Measurements from ENCODE around the gene EBF3. TPM values are rescaled to one million over a fixed set of nuclear protein-coding genes. Genes with fewer than 3 reads are reported as not detected.

The EBF3 gene
- total and polyA plus RNA-seq, 7 donors: 1.2 to 8.9 (median 4.5) TPM; not detected in 1

- TF ChIP-seq CTCF (IDR thresholded peaks at IDR 0.05) (no peak), POLR2A (IDR thresholded peaks at IDR 0.05) (no peak), EP300 (IDR thresholded peaks at IDR 0.05) (no peak), POLR2AphosphoS5 (IDR thresholded peaks at IDR 0.05) (no peak)
- H3K4me1 ChIP-seq: peaks cover 0 to 19% (median 5%) of the 10 kb centered on the region in 4 donors
- H3K9me3 ChIP-seq: no peaks in the 10 kb centered on the region
- intact Hi-C loops (cut with DNase I): no loop called here
- whole genome bisulfite sequencing, 2 donors: 90% methylated on average over 9 of the region's 9 CpGs
- H3K27me3 ChIP-seq: peaks cover 0 to 4% (median 0%) of the 10 kb centered on the region in 3 donors
- no peak overlapping the region for H3K27ac ChIP-seq
- DNase-seq: no peak
- no peak overlapping the region for H3K4me3 ChIP-seq
- no peaks in the 10 kb centered on the region for H3K36me3 ChIP-seq
Observed at GRCh38 chr10:130009228-130009627, 45.2 kb upstream of the EBF3 start.

DNA sequence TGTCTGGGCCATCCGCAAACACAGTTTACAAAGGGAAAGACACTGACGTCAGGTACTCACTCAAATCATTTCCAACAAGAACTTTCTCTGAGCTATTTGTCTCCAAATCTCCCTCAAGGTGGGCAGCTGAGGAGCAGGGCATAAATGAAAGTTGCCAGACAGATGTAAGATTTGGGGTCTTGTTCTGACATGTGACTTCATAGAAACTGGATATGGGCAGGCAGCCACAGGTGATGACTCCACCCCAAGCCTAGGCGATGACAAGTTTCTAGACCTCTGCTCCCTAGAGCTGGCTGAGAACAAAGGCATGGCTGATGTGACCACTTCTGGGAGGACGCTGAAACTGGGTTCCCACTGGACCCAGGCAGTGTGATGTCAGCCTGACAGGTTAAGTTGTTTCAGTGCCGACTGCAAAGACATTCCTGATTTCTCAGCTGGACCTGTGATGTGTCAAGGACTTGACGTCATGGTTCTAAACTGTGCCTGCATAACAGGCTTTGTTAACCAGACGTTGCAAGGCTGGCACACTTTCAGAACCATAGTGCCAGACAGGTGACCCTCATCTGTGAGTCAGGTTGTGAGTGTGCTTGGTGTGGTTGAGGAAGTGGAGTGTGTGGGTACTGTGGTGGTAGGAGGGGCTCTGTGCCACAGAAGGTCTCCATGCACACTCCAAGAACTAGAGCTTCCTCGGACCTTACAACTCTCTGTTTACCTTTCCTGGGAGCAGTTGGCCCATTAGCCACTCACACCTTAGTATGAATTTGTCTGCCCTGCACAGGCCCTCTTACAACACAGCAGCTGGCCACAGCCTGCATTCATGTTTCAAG, 39.9 kb upstream of the EBF3 start:
- no peak for TF ChIP-seq CTCF (IDR thresholded peaks at IDR 0.05)
- no peaks in the 10 kb centered on the region for H3K4me1 ChIP-seq
- no peak overlapping the region for H3K4me3 ChIP-seq
- no peaks in the 10 kb centered on the region for H3K36me3 ChIP-seq
- no peak for DNase-seq
- no peaks in the 10 kb centered on the region for H3K9me3 ChIP-seq
- H3K27me3 ChIP-seq: peaks cover 0 to 3% (median 0%) of the 10 kb centered on the region in 3 donors
- WGBS, 2 donors: 74 to 79% methylated on average over 8 of the region's 8 CpGs
- intact Hi-C loops (cut with DNase I): no loop called here
- no peak overlapping the region for H3K27ac ChIP-seq

GRCh38 chr10:130003166-130003565, 39.1 kb upstream of the EBF3 start:
- DNase-seq: no peak
- Histone ChIP-seq H3K36me3 (no peaks in the 10 kb centered on the region), H3K27me3 (peaks cover 0 to 3% (median 0%) of the 10 kb centered on the region in 3 donors), H3K9me3 (no peaks in the 10 kb centered on the region), H3K27ac (no peak overlapping the region), H3K4me3 (no peak overlapping the region), H3K4me1 (no peaks in the 10 kb centered on the region)
- TF ChIP-seq EP300 (IDR thresholded peaks at IDR 0.05) (no peak), CTCF (IDR thresholded peaks at IDR 0.05) (no peak), POLR2AphosphoS5 (IDR thresholded peaks at IDR 0.05) (no peak), POLR2A (IDR thresholded peaks at IDR 0.05) (no peak)
- intact Hi-C loops (cut with DNase I): no loop called here
- WGBS, 2 donors: 80 to 90% methylated on average over 9 of the region's 9 CpGs

GRCh38 chr10:130002606-130003005, 38.5 kb upstream of the EBF3 start:
- Histone ChIP-seq H3K4me3 (no peak overlapping the region), H3K4me1 (no peaks in the 10 kb centered on the region), H3K36me3 (no peaks in the 10 kb centered on the region), H3K27me3 (peaks cover 0 to 3% (median 0%) of the 10 kb centered on the region in 3 donors), H3K9me3 (no peaks in the 10 kb centered on the region), H3K27ac (no peak overlapping the region)
- DNase-seq: no peak
- 85% methylated on average over 14 of the region's 14 CpGs for WGBS, 2 donors
- intact Hi-C loops (cut with DNase I): no loop called here
- TF ChIP-seq POLR2A (IDR thresholded peaks at IDR 0.05) (no peak), EP300 (IDR thresholded peaks at IDR 0.05) (no peak), POLR2AphosphoS5 (IDR thresholded peaks at IDR 0.05) (no peak), CTCF (IDR thresholded peaks at IDR 0.05) (no peak)

Data from sigmoid colon (tissue), 7 donors.